HUES48 (cell line): ENCODE measurements around the gene HOXC13.

Experiments
- H3K27ac ChIP-seq: one replicate; pipeline ENCODE4 v1.7.0; 2013; ENCODE audit warnings: low read depth, low read length, inconsistent platforms
- H3K27me3 ChIP-seq: 2 replicates; pipeline ENCODE4 v1.6.1; 2013; ENCODE audit warnings: mild to moderate bottlenecking, low read length; ENCODE audit not compliant: control insufficient read depth, insufficient read depth
- H3K36me3 ChIP-seq: 2 replicates; pipeline ENCODE4 v1.6.1; 2013; ENCODE audit warnings: low read length; ENCODE audit not compliant: control insufficient read depth, insufficient read depth
- H3K4me1 ChIP-seq: 2 replicates; pipeline ENCODE4 v1.6.1; 2013; ENCODE audit warnings: mild to moderate bottlenecking, low read length; ENCODE audit not compliant: control insufficient read depth, insufficient read depth
- H3K4me3 ChIP-seq: 2 replicates; pipeline ENCODE4 v1.5.1; 2013; ENCODE audit warnings: mild to moderate bottlenecking, low read depth, low read length
- H3K9ac ChIP-seq: 2 replicates; pipeline ENCODE4 v1.6.1; 2013; ENCODE audit warnings: mild to moderate bottlenecking, low read depth, low read length, moderate library complexity
- H3K9me3 ChIP-seq: 2 replicates; pipeline ENCODE4 v1.6.1; 2013; ENCODE audit warnings: low read length; ENCODE audit not compliant: control insufficient read depth, insufficient read depth

The HOXC13 gene

DNA sequence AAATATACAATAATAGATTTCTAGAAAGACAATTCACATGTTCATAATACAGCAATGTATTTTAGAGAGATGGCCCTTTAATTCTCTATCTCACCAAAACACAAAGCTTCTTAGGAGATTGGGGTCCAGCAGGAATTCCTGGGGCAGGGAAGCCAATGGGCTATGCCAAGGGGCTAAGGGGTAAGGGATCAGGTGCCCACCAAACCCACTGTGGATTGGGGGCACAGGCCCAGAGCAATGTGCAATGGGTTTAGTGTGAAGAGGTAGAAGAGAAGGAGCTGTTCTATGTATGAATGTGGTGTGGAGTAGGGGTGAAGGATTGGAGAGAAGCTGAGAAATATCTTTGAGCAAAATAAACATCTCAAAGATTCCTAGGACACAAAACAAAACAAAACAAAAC lies 2.6 kb downstream of the HOXC13 start:
- Histone ChIP-seq H3K9me3 (no peaks in the 10 kb centered on the region), H3K36me3 (no peaks in the 10 kb centered on the region), H3K4me3 (no peak overlapping the region), H3K27ac (no peak overlapping the region), H3K4me1 (no peaks in the 10 kb centered on the region), H3K27me3 (peaks cover 99% of the 10 kb centered on the region), H3K9ac (no peak overlapping the region)

DNA sequence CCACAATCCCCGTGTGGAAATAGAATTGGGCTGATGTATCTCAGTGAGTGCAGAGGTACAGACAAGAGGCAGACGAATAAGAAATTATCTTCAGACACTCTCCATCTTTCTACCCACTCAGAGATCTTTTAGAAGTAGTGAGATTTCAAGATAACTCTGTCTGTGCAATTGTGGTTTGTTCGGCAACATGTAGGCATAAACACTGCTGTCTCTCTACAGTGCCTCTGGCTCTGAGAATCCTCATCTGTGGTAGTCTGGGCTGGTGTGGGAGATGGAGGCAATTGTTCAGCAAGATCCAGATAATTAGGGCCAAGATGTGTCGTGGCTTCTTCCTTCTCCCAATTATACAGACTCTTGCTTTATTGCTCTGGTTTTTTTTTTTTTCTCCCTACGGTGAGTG lies 3.1 kb downstream of the HOXC13 start:
- H3K9ac ChIP-seq = no peak overlapping the region
- no peaks in the 10 kb centered on the region for H3K4me1 ChIP-seq
- H3K27ac ChIP-seq = no peak overlapping the region
- H3K4me3 ChIP-seq = no peak overlapping the region
- peaks cover 99% of the 10 kb centered on the region for H3K27me3 ChIP-seq
- H3K36me3 ChIP-seq = no peaks in the 10 kb centered on the region
- H3K9me3 ChIP-seq = no peaks in the 10 kb centered on the region

DNA sequence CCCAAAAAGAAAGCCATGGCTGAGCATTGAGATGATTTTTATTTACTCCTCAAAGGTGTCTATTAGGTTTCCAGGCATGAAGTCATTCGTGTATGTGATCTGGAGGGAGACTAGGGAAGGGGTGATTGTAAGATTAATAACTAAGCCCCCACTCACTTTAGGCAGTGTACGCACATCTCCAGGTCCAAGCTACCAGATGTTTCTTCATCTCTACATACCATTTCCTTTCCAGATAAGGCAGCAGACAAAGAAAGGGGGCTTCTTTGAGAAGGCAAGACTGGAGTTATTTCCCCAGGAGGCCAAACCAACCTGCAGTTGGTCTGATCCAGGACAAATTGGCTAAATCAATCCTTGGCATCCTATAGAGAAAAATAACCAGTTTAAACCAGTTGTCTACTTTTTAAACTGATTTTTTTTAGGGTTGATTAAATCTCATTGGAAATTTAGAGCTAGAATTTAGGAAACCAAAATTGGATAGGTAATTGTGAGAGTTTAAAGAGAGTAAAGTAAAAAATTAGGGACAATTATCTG lies 3.9 kb downstream of the HOXC13 start:
- Histone ChIP-seq H3K4me1 (no peaks in the 10 kb centered on the region), H3K4me3 (no peak overlapping the region), H3K27me3 (peaks cover 99% of the 10 kb centered on the region), H3K36me3 (no peaks in the 10 kb centered on the region), H3K9ac (no peak overlapping the region), H3K27ac (no peak overlapping the region), H3K9me3 (no peaks in the 10 kb centered on the region)

DNA sequence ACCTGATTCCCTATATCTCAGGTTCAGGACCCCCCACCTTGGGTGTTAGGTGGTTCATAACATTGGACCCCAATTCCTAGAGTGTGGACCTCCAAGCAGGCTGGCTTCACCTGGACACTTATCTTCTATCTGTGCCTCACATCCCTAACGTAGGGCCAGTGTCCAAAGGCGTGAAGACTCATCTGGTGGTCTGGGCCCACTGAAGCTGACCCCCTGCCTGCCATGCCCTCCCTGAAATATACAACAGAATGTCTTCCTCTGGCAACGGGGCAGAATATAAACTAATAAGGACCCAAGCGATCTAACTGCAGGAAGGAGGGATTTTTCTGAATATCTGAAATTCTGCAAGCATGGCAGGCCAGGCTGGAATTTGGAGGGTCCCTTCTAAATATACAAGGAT lies 5.6 kb downstream of the HOXC13 start:
- no peaks in the 10 kb centered on the region for H3K9me3 ChIP-seq
- H3K27ac ChIP-seq = no peak overlapping the region
- no peak overlapping the region for H3K9ac ChIP-seq
- no peaks in the 10 kb centered on the region for H3K36me3 ChIP-seq
- no peaks in the 10 kb centered on the region for H3K4me1 ChIP-seq
- H3K27me3 ChIP-seq = peaks cover 100% of the 10 kb centered on the region
- H3K4me3 ChIP-seq = no peak overlapping the region

DNA sequence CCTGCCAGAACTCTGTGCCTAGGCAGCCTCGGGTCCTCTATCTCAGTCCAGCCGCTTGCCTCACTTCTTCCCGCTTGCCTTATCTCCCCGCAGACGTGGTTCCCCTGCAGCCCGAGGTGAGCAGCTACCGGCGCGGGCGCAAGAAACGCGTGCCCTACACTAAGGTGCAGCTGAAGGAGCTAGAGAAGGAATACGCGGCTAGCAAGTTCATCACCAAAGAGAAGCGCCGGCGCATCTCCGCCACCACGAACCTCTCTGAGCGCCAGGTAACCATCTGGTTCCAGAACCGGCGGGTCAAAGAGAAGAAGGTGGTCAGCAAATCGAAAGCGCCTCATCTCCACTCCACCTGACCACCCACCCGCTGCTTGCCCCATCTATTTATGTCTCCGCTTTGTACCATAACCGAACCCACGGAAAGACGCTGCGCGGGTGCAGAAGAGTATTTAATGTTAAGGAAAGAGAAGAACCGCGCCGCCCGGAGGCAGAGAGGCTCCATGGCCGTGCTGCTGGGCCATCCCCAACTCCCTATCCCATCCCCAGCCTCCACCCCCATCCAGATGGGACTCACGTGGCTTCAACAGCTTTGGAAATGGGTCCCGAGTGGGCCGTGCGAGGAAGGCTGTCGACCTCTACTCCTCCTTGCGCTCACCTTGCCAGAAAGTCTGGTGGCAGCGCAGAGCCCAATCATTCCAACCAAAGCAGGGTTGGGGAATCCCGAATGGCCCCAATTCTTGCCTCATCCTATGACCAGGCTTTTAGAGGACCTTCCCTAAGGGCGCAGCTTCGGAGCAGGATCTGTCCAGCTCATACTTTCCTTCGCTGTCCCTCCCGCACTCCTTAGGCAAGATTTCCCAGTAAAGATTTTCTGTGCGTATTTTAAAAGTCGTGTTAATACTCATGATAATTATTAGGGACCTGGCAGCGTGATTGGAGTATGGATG lies 6.5 kb downstream of the HOXC13 start:
- 0 out of 2 replicates have a peak, but pooled peaks cover 1% of the 10 kb centered on the region for H3K4me1 ChIP-seq
- H3K9me3 ChIP-seq = no peaks in the 10 kb centered on the region
- peaks cover 100% of the 10 kb centered on the region for H3K27me3 ChIP-seq
- no peak overlapping the region for H3K27ac ChIP-seq
- H3K9ac ChIP-seq = no peak overlapping the region
- no peaks in the 10 kb centered on the region for H3K36me3 ChIP-seq
- H3K4me3 ChIP-seq = no peak overlapping the region

DNA sequence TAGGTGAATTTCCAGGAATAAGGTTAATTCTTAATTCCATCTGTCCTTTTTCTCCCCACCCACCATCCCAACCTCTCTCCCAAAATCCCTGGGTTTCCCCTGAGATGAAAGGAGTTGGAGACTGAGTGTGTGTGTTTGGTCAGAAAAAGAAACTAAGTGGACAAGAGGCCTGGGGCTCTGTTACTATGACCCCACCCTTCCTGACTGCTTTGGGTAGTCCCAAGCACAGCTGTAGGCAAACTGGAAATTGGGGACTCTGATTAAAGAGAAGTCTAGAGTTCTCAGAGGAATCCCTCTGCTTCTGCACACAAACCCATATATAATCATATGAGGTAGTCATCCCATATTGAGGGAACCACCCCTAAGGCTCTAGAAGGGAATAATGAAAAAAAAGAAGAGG lies 9.1 kb downstream of the HOXC13 start:
- Histone ChIP-seq H3K4me1 (0 out of 2 replicates have a peak, but pooled peaks cover 5% of the 10 kb centered on the region), H3K27ac (no peak overlapping the region), H3K36me3 (no peaks in the 10 kb centered on the region), H3K9ac (no peak overlapping the region), H3K27me3 (peaks cover 100% of the 10 kb centered on the region), H3K9me3 (no peaks in the 10 kb centered on the region), H3K4me3 (no peak overlapping the region)

DNA sequence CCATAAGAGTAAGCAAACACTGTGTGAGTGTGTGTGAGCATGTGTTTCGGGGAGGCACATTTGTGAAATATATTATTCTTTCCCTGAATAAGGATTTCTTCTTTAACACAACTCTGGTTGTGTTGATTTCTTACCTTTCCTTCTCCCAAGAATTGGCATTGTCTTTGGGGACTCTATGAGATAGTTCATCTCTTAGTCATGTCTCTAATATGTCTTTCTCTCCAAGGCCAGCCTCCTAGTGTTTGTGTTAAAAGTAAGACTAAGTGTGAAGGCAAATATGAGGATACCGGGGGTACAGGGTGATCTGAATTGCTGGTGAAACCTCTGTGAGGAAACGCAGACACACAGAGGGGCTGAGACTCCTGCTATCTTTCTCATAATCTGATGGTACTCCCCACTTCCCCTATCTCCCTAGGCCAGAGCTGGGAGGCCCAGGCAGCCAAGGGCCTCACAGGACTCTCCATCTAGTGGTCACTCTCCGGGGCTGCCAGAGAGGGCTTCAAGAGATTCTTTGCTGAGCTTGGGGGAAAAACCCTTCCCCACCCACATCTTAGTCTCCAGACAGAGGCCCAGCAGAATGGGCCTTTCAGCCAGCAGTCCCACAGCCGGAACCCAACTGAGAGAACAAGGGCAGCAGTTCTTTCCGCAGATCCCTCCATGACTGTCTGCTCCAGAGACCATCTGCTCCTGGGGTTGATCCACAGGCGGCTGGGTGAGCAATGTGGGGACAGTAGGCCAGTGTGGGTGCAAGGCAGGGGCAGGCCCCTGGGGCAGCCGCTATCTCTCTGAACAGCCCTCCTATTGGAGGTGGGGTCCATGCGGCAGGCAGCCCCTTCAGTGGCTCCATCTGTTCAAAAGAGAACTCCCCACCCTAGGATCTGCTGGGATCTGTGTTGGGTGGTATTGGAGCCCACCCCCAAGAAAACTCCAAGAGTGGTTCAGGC lies 10.3 kb downstream of the HOXC13 start:
- peaks cover 100% of the 10 kb centered on the region for H3K27me3 ChIP-seq
- 0 out of 2 replicates have a peak, but pooled peaks cover 5% of the 10 kb centered on the region for H3K4me1 ChIP-seq
- H3K9ac ChIP-seq = no peak overlapping the region
- no peaks in the 10 kb centered on the region for H3K36me3 ChIP-seq
- H3K9me3 ChIP-seq = no peaks in the 10 kb centered on the region
- H3K27ac ChIP-seq = no peak overlapping the region
- no peak overlapping the region for H3K4me3 ChIP-seq

DNA sequence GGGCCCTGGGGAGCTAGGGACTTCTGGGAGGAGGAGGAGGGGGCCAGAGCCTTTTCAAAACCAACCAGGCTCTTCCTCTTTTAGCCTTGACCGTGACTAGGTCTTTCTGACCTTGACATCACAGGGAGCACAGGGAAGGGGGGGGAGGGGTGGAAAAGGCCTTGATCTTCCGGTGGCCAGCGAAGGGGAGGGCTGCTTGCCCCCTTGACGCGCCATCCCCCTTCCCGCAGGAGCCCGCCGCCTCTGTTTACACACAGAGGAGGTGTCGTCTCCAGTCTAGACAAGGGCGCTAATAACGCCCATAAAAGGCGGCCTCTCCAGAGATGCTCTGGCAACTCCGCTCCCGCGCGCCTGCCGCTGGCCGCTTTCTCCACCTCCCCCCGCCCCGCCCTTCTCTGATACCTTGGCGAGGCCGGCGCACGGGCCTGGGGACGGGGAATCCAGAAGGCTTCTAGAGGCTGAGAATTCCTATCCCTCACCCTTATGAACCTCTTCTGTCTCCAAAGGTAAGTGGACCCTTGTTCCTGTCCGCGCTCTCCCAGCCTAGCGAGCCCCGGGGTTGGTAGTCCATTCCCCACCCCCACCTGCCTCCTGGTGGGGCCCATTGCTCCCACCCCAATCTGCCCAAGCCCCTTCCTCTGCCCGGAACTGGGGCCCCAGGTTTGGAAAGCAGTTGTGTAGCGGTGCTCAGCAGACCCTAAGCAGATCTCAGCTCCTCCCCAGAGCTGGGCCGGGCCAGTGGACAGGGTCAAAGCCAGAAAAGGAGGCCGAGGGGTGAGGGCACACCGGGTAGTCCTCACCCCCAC lies 11.2 kb downstream of the HOXC13 start:
- Histone ChIP-seq H3K27me3 (peaks cover 100% of the 10 kb centered on the region), H3K9me3 (0 out of 2 replicates have a peak, but pooled peaks cover 3% of the 10 kb centered on the region), H3K4me3 (no peak overlapping the region), H3K9ac (no peak overlapping the region), H3K4me1 (0 out of 2 replicates have a peak, but pooled peaks cover 5% of the 10 kb centered on the region), H3K27ac (no peak overlapping the region), H3K36me3 (no peaks in the 10 kb centered on the region)

DNA sequence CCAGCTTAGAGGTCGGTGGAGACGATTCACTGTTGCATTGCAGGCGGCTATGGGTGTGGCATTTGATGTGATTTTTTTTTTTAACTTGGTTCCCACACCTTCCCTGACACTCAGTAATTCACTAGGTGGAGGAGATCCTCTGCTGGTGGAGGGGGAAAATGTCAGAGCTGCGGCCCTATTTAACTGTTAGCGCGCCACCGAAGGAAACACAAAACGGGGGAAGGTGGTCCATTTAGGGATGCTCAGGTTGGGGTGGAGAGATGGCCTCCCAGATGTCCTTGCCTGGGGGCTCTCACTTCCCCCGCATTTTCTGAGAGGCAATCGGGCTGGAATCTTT lies 11.8 kb downstream of the HOXC13 start:
- no peak overlapping the region for H3K4me3 ChIP-seq
- H3K9me3 ChIP-seq = 0 out of 2 replicates have a peak, but pooled peaks cover 3% of the 10 kb centered on the region
- 0 out of 2 replicates have a peak, but pooled peaks cover 5% of the 10 kb centered on the region for H3K4me1 ChIP-seq
- H3K27ac ChIP-seq = no peak overlapping the region
- no peaks in the 10 kb centered on the region for H3K36me3 ChIP-seq
- peaks cover 100% of the 10 kb centered on the region for H3K27me3 ChIP-seq
- no peak overlapping the region for H3K9ac ChIP-seq
